Transverse colon (tissue), 4 donors: Measurements from ENCODE around the gene MRGPRX1. TPM values are rescaled to one million over a fixed set of nuclear protein-coding genes. Genes with fewer than 3 reads are reported as not detected.

Experiments used
- DNase-seq: peaks from one replicate; pipeline ENCODE4 v3.0.0-alpha.2; 2019
- H3K27ac ChIP-seq, 4 donors: fragments of 200-600 bp; sonication (generic); 2 replicates each; pipeline ENCODE4 v1.5.1; 2016 to 2018; ENCODE audit warnings: inconsistent platforms in 4 of 4
- H3K27me3 ChIP-seq: fragments of 200-600 bp; sonication (generic); 2 replicates; pipeline ENCODE4 v1.5.1; 2017; ENCODE audit warnings: inconsistent platforms
- H3K36me3 ChIP-seq, 4 donors: fragments of 200-600 bp; sonication (generic); 2 replicates each; pipeline ENCODE4 v1.5.1; 2017 to 2019; ENCODE audit warnings: inconsistent platforms in 4 of 4
- H3K4me1 ChIP-seq, 4 donors: fragments of 200-600 bp; sonication (generic); 2 replicates each; pipeline ENCODE4 v1.5.1; 2017 to 2020; ENCODE audit warnings: inconsistent platforms in 4 of 4
- H3K4me3 ChIP-seq, 4 donors: fragments of 200-600 bp; sonication (generic); 1 replicate in 1 of 4; 2 replicates in 3 of 4; pipeline versions ENCODE4 v1.5.1 to v1.6.1; 2017 to 2019; ENCODE audit warnings: inconsistent platforms in 4 of 4
- H3K9me3 ChIP-seq, 2 donors: fragments of 200-600 bp; sonication (generic); 2 replicates each; pipeline ENCODE4 v1.5.1; 2017 to 2019; ENCODE audit warnings: inconsistent platforms in 2 of 2
- EP300 ChIP-seq: sonication (generic); formaldehyde crosslinking; IDR thresholded peaks from one replicate; pipeline ENCODE4 v1.6.1; 2017; ENCODE audit warnings: antibody characterized with exemption, low read depth
- POLR2A ChIP-seq: fragments of 450-650 bp; IDR thresholded peaks from one replicate; pipeline ENCODE4 v1.6.1; 2016; ENCODE audit warnings: antibody characterized with exemption, mild to moderate bottlenecking, moderate library complexity
- POLR2AphosphoS5 ChIP-seq, 3 donors: sonication (generic); formaldehyde crosslinking; IDR thresholded peaks; one replicate each; pipeline ENCODE4 v1.6.1; 2016; ENCODE audit warnings: antibody characterized with exemption in 3 of 3
- WGBS, 2 donors: methylation state at CpG; one replicate each; pipeline ENCODE4 v1.1.5; 2018; ENCODE audit warnings: low coverage in 1 of 2; 5-methylcytosine and 5-hydroxymethylcytosine counted together
- in situ Hi-C, 4 donors: fragments of 200-750 bp; cut with MboI; loops; one replicate each; pipeline versions ENCODE4 v1.15.0 to v1.15.1; 2017; ENCODE audit warnings: low sequenced_read_pairs in 3 of 4, low pct_ligation_motif_present in 1 of 4, low pct_unique_long_range_greater_than_20kb in 1 of 4
- intact Hi-C: fragments of 100-400 bp; cut with DNase I; formaldehyde crosslinking; loops from one replicate; pipeline ENCODE4 v1.15.1; 2023; ENCODE audit warnings: low total_unique reads
- total RNA-seq, 4 donors: library from RNA; depleted of rRNA; stranded (reverse); fragments of >200 nt; gene quantifications; one replicate each; pipeline ENCODE4 v1.1.0, GENCODE V29; 2016
- TF ChIP-seq, protein P1 (sequence below), 5 experiments: fragments of 200-600 bp in 3 of 5; fragments of 450-650 bp in 2 of 5; sonication (generic) in 3 of 5; IDR thresholded peaks; 1 replicate in 2 of 5; 2 replicates in 3 of 5; pipeline ENCODE4 v1.5.1; 2016 to 2017; ENCODE audit warnings: antibody characterized with exemption in 5 of 5, inconsistent platforms in 3 of 5, mild to moderate bottlenecking in 2 of 5, moderate library complexity in 1 of 5

The MRGPRX1 gene
- total RNA-seq, 4 donors from 2014 or later: not detected

DNA sequence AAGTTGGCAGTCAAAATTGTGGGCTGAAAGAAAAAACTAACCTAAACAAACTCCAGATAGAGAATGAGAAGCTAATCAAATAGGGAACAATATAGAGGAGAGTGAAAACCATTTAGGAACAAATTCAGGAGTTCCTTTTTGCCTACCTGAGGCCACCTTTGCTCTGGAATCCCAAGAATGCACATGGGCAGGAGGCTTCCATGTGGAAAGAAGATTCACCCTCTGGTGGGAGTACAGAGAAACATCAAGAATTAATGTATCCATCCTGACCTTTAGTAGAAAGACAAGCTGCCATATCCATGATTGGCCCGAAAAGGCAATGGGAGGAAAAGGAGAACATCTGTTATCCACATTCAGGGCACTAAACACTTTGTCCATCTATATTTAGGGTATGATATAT, 35.0 kb upstream of the MRGPRX1 start:
- no peaks in the 10 kb centered on the region for H3K27me3 ChIP-seq
- in situ Hi-C loops (no loop called here), intact Hi-C loops (no loop called here)
- no peaks in the 10 kb centered on the region for H3K4me1 ChIP-seq
- H3K27ac ChIP-seq: no peak overlapping the region
- no peak overlapping the region for H3K4me3 ChIP-seq
- no peak for DNase-seq
- H3K9me3 ChIP-seq: no peaks in the 10 kb centered on the region
- WGBS, 2 donors: 81% methylated on average over 1 of the region's 1 CpG; no CpG with 5 or more reads in 1 of the 2 donors
- TF ChIP-seq, protein P1, sequence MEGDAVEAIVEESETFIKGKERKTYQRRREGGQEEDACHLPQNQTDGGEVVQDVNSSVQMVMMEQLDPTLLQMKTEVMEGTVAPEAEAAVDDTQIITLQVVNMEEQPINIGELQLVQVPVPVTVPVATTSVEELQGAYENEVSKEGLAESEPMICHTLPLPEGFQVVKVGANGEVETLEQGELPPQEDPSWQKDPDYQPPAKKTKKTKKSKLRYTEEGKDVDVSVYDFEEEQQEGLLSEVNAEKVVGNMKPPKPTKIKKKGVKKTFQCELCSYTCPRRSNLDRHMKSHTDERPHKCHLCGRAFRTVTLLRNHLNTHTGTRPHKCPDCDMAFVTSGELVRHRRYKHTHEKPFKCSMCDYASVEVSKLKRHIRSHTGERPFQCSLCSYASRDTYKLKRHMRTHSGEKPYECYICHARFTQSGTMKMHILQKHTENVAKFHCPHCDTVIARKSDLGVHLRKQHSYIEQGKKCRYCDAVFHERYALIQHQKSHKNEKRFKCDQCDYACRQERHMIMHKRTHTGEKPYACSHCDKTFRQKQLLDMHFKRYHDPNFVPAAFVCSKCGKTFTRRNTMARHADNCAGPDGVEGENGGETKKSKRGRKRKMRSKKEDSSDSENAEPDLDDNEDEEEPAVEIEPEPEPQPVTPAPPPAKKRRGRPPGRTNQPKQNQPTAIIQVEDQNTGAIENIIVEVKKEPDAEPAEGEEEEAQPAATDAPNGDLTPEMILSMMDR (IDR thresholded peaks at IDR 0.05): no peak
- TF ChIP-seq POLR2A (no peak), POLR2AphosphoS5 (IDR thresholded peaks at IDR 0.05) (no peak), EP300 (no peak)
- no peaks in the 10 kb centered on the region for H3K36me3 ChIP-seq

DNA sequence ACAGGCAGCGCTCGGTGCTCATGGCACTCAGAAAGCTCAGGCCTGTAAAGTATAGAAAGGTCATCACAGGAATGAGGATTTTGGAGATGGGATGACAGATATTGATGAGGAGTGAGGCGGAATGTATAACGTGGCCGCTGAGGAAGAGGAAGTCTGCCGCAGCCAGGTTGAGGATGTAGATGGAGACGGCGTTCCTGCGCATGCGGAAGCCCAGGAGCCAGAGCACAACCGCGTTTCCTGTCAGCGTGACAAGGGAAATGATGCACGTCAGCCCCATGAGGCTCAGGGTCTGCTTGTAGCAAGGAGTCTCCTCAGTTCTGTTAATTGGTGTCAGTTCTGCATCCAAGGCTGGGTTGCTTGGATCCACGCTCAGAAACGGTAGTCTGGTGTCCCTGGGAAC, 33.1 kb upstream of the MRGPRX1 start:
- no peak for TF ChIP-seq POLR2A
- TF ChIP-seq POLR2AphosphoS5 (IDR thresholded peaks at IDR 0.05): no peak
- TF ChIP-seq, protein P1 (IDR thresholded peaks at IDR 0.05): no peak
- TF ChIP-seq EP300: no peak
- Histone ChIP-seq H3K27ac (no peak overlapping the region), H3K27me3 (no peaks in the 10 kb centered on the region), H3K9me3 (no peaks in the 10 kb centered on the region), H3K4me1 (no peaks in the 10 kb centered on the region), H3K4me3 (no peak overlapping the region), H3K36me3 (no peaks in the 10 kb centered on the region)
- no peak for DNase-seq
- WGBS, 2 donors: 83 to 90% methylated on average over 15 to 16 of the region's 16 CpGs
- intact Hi-C loops (no loop called here), in situ Hi-C loops (no loop called here)

DNA sequence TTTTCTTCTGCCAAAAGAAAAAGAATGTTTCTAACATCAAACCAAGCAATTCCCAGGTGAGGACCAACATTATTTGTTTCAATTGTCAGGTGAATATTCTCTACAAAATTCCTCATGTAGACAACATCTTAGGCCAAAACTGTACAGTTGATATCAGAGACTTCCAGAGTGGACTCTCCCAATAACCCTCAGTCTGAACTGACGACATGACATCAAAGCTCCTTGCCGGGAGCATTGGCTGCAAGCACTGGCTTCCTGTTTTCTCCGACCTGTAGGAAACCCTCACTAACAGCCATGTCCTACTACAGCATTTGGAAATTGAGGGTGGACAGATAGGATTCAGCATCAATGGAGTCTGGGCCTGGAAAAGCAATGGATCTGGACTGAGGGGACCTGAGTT, 30.5 kb upstream of the MRGPRX1 start:
- Histone ChIP-seq H3K27me3 (no peaks in the 10 kb centered on the region), H3K4me1 (no peaks in the 10 kb centered on the region), H3K4me3 (no peak overlapping the region), H3K27ac (no peak overlapping the region), H3K9me3 (no peaks in the 10 kb centered on the region), H3K36me3 (no peaks in the 10 kb centered on the region)
- WGBS, 2 donors: 53% methylated on average over 3 of the region's 3 CpGs; no CpG with 5 or more reads in 1 of the 2 donors
- DNase-seq: no peak
- in situ Hi-C loops: no loop called here
- intact Hi-C loops: no loop called here
- no peak for TF ChIP-seq POLR2AphosphoS5 (IDR thresholded peaks at IDR 0.05)
- TF ChIP-seq, protein P1 (IDR thresholded peaks at IDR 0.05): no peak
- no peak for TF ChIP-seq POLR2A
- no peak for TF ChIP-seq EP300

- in situ Hi-C loops: no loop called here
- WGBS, 2 donors: 33 to 42% methylated on average over 1 of the region's 1 CpG
- Histone ChIP-seq H3K4me3 (no peak overlapping the region), H3K36me3 (no peaks in the 10 kb centered on the region), H3K27ac (no peak overlapping the region), H3K4me1 (no peaks in the 10 kb centered on the region), H3K9me3 (no peaks in the 10 kb centered on the region), H3K27me3 (no peaks in the 10 kb centered on the region)
- intact Hi-C loops: no loop called here
- TF ChIP-seq, protein P1 (IDR thresholded peaks at IDR 0.05): no peak
- no peak for TF ChIP-seq POLR2AphosphoS5 (IDR thresholded peaks at IDR 0.05)
- TF ChIP-seq POLR2A: no peak
- TF ChIP-seq EP300: no peak
- no peak for DNase-seq
Measured at GRCh38 chr11:18958221-18958910, 19.2 kb upstream of the MRGPRX1 start.
